Measurements from ENCODE around the gene PAK5. TPM values are rescaled to one million over a fixed set of nuclear protein-coding genes. Genes with fewer than 3 reads are reported as not detected.

The PAK5 gene
- total RNA-seq, 1 donor from 2014 or later, result 0.16 TPM

GRCh38 chr20:9491324-9491723 lies 347.6 kb downstream of the PAK5 start:
- TF ChIP-seq EZH2 (IDR thresholded peaks at IDR 0.05; ENCODE audit: insufficient read depth, low read length), result no peak
- no peak for TF ChIP-seq CTCF (IDR thresholded peaks at IDR 0.05; ENCODE audit: insufficient read depth, low read depth, low read length)
- DNase-seq (ENCODE audit: low read depth) (no peak), FAIRE-seq (no peak)
- H3K9me3 ChIP-seq (ENCODE audit: insufficient read depth, low read depth, low read length), result no peaks in the 10 kb centered on the region
- H3K4me3 ChIP-seq (ENCODE audit: insufficient read depth, low read depth, low read length), result no peak overlapping the region
- no peak overlapping the region for H3K9ac ChIP-seq (ENCODE audit: low read length)
- no peak overlapping the region for H3K27ac Mint-ChIP-seq (ENCODE audit: unreplicated experiment)
- H3K9me3 Mint-ChIP-seq (ENCODE audit: unreplicated experiment), result peaks cover 1% of the 10 kb centered on the region
- no peaks in the 10 kb centered on the region for H3K36me3 Mint-ChIP-seq (ENCODE audit: low read depth, unreplicated experiment)
- no peaks in the 10 kb centered on the region for H3K27me3 ChIP-seq (ENCODE audit: insufficient read depth, low read length)
- H3K36me3 ChIP-seq (ENCODE audit: insufficient read depth, low read length), result no peaks in the 10 kb centered on the region
- H4K20me1 ChIP-seq (ENCODE audit: insufficient read depth, low read length), result no peaks in the 10 kb centered on the region
- H3K4me2 ChIP-seq (ENCODE audit: low read length), result no peak overlapping the region
- no peaks in the 10 kb centered on the region for H3K4me1 ChIP-seq (ENCODE audit: insufficient read depth, low read length)
- peaks cover 3% of the 10 kb centered on the region for H3K27me3 Mint-ChIP-seq (ENCODE audit: low read depth, unreplicated experiment)
- no peak overlapping the region for H2AFZ ChIP-seq (ENCODE audit: low read depth, low read length)
- no peaks in the 10 kb centered on the region for H3K79me2 ChIP-seq (ENCODE audit: insufficient read depth, low read length)
- H3K27ac ChIP-seq (ENCODE audit: low read depth, low read length), result no peak overlapping the region
- no peak overlapping the region for H3K4me3 Mint-ChIP-seq (ENCODE audit: unreplicated experiment)
- peaks cover 10% of the 10 kb centered on the region for H3K4me1 Mint-ChIP-seq (ENCODE audit: low read depth, unreplicated experiment)

DNA sequence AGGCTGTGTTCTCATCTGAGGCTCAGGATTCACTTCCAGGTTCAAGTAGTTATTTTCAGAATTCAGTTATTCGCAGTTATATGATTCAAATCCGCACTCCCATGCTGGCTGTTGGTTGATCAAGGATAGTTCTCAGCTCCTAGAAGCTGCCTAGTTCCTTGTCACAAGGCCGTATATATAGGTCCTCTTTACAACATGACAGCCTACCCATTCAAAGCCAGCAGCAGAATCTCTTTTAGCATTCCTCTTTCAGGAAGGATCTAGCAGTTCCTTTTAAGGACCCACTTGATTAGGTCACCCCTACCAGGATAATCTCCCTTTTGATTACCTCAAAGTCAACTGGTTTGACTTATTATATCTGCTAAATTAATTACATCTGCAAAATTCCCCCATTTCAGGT lies 348.2 kb downstream of the PAK5 start:
- FAIRE-seq, result no peak
- Histone ChIP-seq H3K36me3 (ENCODE audit: insufficient read depth, low read length) (no peaks in the 10 kb centered on the region), H3K9ac (ENCODE audit: low read length) (no peak overlapping the region), H2AFZ (ENCODE audit: low read depth, low read length) (no peak overlapping the region), H3K4me2 (ENCODE audit: low read length) (no peak overlapping the region), H3K27ac (ENCODE audit: low read depth, low read length) (no peak overlapping the region), H3K4me3 (ENCODE audit: insufficient read depth, low read depth, low read length) (no peak overlapping the region), H3K79me2 (ENCODE audit: insufficient read depth, low read length) (no peaks in the 10 kb centered on the region), H3K9me3 (ENCODE audit: insufficient read depth, low read depth, low read length) (no peaks in the 10 kb centered on the region), H4K20me1 (ENCODE audit: insufficient read depth, low read length) (no peaks in the 10 kb centered on the region), H3K27me3 (ENCODE audit: insufficient read depth, low read length) (no peaks in the 10 kb centered on the region), H3K4me1 (ENCODE audit: insufficient read depth, low read length) (no peaks in the 10 kb centered on the region)
- H3K27ac Mint-ChIP-seq (ENCODE audit: unreplicated experiment), result no peak overlapping the region
- H3K36me3 Mint-ChIP-seq (ENCODE audit: low read depth, unreplicated experiment), result no peaks in the 10 kb centered on the region
- TF ChIP-seq EZH2 (IDR thresholded peaks at IDR 0.05; ENCODE audit: insufficient read depth, low read length) (no peak), CTCF (IDR thresholded peaks at IDR 0.05; ENCODE audit: insufficient read depth, low read depth, low read length) (no peak)
- peaks cover 2% of the 10 kb centered on the region for H3K9me3 Mint-ChIP-seq (ENCODE audit: unreplicated experiment)
- no peaks in the 10 kb centered on the region for H3K27me3 Mint-ChIP-seq (ENCODE audit: low read depth, unreplicated experiment)
- DNase-seq (ENCODE audit: low read depth), result no peak
- peaks cover 10% of the 10 kb centered on the region for H3K4me1 Mint-ChIP-seq (ENCODE audit: low read depth, unreplicated experiment)
- H3K4me3 Mint-ChIP-seq (ENCODE audit: unreplicated experiment), result no peak overlapping the region

DNA sequence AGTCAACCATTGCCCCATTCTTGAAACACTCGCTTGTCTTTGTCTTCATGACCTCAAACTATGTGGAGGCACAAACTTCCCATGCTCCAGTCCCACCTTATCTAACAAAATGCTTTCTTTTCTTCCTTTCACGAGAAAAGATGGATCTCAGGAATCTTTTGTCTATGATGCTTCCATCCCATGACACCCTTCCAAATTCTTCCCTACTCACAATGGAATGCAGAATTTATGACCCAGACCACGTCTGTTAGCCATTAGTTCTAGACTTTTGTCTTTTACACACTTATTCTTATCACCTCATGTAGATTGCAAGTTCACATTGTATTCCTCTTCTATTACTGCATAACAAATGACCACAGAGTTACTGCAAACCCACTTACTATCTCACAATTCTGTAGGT lies 348.7 kb downstream of the PAK5 start:
- Histone ChIP-seq H3K4me1 (ENCODE audit: insufficient read depth, low read length) (no peaks in the 10 kb centered on the region), H3K4me3 (ENCODE audit: insufficient read depth, low read depth, low read length) (no peak overlapping the region), H2AFZ (ENCODE audit: low read depth, low read length) (no peak overlapping the region), H3K27me3 (ENCODE audit: insufficient read depth, low read length) (no peaks in the 10 kb centered on the region), H3K36me3 (ENCODE audit: insufficient read depth, low read length) (no peaks in the 10 kb centered on the region), H3K27ac (ENCODE audit: low read depth, low read length) (no peak overlapping the region), H3K9me3 (ENCODE audit: insufficient read depth, low read depth, low read length) (no peaks in the 10 kb centered on the region), H3K9ac (ENCODE audit: low read length) (no peak overlapping the region), H4K20me1 (ENCODE audit: insufficient read depth, low read length) (no peaks in the 10 kb centered on the region), H3K79me2 (ENCODE audit: insufficient read depth, low read length) (no peaks in the 10 kb centered on the region), H3K4me2 (ENCODE audit: low read length) (no peak overlapping the region)
- Mint-ChIP-seq H3K36me3 (ENCODE audit: low read depth, unreplicated experiment) (no peaks in the 10 kb centered on the region), H3K4me1 (ENCODE audit: low read depth, unreplicated experiment) (peaks cover 10% of the 10 kb centered on the region), H3K4me3 (ENCODE audit: unreplicated experiment) (no peak overlapping the region), H3K27ac (ENCODE audit: unreplicated experiment) (no peak overlapping the region), H3K27me3 (ENCODE audit: low read depth, unreplicated experiment) (no peaks in the 10 kb centered on the region), H3K9me3 (ENCODE audit: unreplicated experiment) (peaks cover 2% of the 10 kb centered on the region)
- no peak for FAIRE-seq
- TF ChIP-seq CTCF (IDR thresholded peaks at IDR 0.05; ENCODE audit: insufficient read depth, low read depth, low read length), result no peak
- no peak for TF ChIP-seq EZH2 (IDR thresholded peaks at IDR 0.05; ENCODE audit: insufficient read depth, low read length)
- peak; percentile 4 for DNase-seq (ENCODE audit: low read depth)
